Activated CD8-positive, alpha-beta memory T cell treated with anti-CD3 and anti-CD28 coated beads, Interleukin-2, amount 50 U/mL, for 24 hours (primary cell): ENCODE measurements around the gene TAF11L7.
"Not testable (repeated sequence)": the region's sequence is repeated elsewhere in the genome, so short reads cannot be mapped to it uniquely, and the experiment has no call there.

Source experiments
- DNase-seq: peaks from one replicate; pipeline ENCODE4 v3.0.0-alpha.2; 2020; ENCODE audit errors: extremely low read depth

TAF11L7 gene

DNA sequence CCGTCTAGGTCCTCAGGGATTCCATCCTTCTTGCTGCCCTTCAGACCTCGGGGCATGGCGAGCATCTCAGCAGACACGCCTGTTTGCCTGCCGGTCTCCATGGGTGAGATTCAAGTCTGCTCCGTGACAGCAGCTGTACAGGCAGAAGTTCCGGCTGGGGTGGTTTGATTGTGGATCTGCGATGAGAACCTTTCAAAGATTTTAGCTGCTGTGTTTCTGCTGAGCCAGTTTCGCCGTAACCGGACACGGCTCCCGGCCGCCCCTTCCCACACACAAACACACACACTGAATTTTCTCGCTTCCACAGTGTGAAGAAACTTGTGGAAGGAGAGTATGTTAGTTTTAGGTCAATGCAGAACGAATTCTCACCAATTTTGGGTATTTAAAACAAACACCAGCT lies at the start of gene TAF11L7:
Gene TAF11L7 (minus strand): TSS at position 101 of the 400 bp plus-strand sequence.
- not testable (repeated sequence) for DNase-seq

DNA sequence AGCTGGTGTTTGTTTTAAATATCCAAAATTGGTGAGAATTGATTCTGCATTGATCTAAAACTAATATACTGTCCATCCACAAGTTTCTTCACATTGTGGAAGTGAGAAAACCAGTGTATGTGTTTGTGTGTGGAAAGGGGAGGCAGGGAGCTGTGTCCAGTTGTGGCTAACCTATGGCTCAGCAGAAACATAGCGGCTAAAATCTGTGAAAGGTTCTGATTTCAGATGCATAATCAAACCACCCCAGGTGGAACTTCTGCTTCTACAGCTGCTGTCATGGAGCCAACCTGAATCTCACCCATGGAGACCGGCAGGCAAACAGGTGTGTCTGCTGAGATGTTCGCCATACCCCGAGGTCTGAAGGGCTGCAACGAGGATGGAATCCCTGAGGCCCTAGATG lies 48.6 kb upstream of the TAF11L7 start, which contains the start of gene TAF11L14:
Gene TAF11L14 (plus strand): TSS at position 301 of the 400 bp plus-strand sequence.
- DNase-seq = no peak

GRCh38 chr5:17631788-17632187 lies 46.2 kb upstream of the TAF11L7 start, which contains the start of gene TAF11L13:
Gene TAF11L13 (plus strand): TSS chr5:17632088.
- not testable (repeated sequence) for DNase-seq

- DNase-seq = no peak
Measured at GRCh38 chr5:17625686-17626085, 40.1 kb upstream of the TAF11L7 start.

DNA sequence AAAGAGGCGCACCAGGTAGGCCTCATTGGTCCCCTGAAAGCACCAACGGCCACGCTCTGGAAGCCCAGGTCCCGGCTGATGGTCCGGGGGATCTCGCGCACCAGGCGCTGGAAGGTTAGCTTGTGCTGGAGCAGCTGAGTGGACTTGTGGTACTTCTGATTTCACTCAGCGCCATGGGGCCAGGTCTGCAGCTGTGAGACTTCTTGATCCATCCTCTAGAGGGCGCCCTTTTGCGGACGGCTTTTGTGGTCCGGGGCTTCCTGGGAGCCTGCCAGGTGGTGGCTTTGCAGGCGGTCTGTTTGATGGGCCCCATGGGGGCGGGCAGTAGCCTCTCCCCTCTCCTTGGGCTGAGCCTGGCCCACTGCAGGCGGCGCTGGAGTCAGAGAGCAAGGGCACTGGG lies 35.1 kb upstream of the TAF11L7 start:
- DNase-seq = no peak

- no peak for DNase-seq
Measured at GRCh38 chr5:17619354-17619753, 33.8 kb upstream of the TAF11L7 start.

- DNase-seq = no peak
Measured at GRCh38 chr5:17614872-17615605, 29.5 kb upstream of the TAF11L7 start.

DNA sequence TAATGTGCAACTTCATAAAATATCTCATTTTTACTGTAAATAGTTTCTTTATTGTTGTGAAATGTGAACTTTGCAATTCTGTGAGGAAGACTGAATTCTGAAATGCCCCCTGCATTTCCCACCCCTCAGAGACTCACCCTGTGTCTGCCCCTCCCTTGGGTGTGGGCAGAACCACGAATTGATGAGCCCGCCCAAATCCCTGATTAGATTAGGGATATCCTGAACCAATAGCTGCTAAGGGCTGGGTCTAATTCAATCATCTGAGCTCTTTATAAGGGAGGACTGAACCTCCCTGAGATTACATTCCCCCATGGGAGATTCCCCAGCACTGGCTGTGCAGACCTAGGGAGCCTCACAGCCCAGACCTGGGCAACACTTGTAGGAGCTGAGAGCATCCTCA lies 24.5 kb upstream of the TAF11L7 start, which contains the start of gene TAF11L12:
Gene TAF11L12 (plus strand): TSS at position 301 of the 400 bp plus-strand sequence.
- DNase-seq = not testable (repeated sequence)

GRCh38 chr5:17607461-17607860 lies 21.9 kb upstream of the TAF11L7 start:
- not testable (repeated sequence) for DNase-seq

DNA sequence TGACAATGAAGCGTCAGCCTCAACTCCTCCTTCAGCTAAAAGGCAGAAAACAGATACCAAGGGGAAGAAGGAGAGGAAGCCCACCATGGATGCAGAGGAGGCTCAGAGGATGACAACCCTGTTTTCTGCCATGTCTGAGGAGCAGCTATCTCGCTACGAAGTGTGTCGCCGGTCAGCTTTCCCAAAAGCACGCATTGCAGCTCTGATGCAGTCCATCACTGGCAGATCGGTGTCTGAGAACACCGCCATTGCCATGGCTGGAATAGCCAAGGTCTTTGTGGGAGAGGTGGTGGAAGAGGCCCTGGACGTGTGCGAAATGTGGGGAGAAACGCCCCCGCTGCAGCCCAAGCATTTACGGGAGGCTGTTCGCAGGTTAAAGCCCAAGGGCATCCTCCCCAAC lies 19.4 kb upstream of the TAF11L7 start:
- no peak for DNase-seq

GRCh38 chr5:17603880-17604279 lies 18.3 kb upstream of the TAF11L7 start, which contains the start of gene TAF11L11:
Gene TAF11L11 (plus strand): TSS chr5:17604183.
- DNase-seq = not testable (repeated sequence)

GRCh38 chr5:17597728-17598127 lies 12.2 kb upstream of the TAF11L7 start, which contains the start of gene TAF11L10:
Gene TAF11L10 (minus strand): TSS chr5:17597828.
- not testable (repeated sequence) for DNase-seq

DNA sequence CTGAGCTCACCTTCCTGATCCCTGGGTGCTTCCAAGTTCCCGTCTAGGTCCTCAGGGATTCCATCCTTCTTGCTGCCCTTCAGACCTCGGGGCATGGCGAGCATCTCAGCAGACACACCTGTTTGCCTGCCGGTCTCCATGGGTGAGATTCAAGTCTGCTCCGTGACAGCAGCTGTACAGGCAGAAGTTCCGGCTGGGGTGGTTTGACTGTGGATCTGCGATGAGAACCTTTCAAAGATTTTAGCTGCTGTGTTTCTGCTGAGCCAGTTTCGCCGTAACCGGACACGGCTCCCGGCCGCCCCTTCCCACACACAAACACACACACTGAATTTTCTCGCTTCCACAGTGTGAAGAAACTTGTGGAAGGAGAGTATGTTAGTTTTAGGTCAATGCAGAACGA lies 8.7 kb upstream of the TAF11L7 start, which contains the start of gene TAF11L9:
Gene TAF11L9 (minus strand): TSS at position 140 of the 400 bp plus-strand sequence.
- DNase-seq = not testable (repeated sequence)

- DNase-seq = not testable (repeated sequence)
Measured at GRCh38 chr5:17590860-17591259, 5.3 kb upstream of the TAF11L7 start, which contains the start of gene TAF11L8. Gene TAF11L8 (minus strand): TSS chr5:17590960.
